GM20431 (cell line): ENCODE results near the gene OR2T27.
"Not testable (repeated sequence)": the region's sequence is repeated elsewhere in the genome, so short reads cannot be mapped to it uniquely, and the experiment has no call there.

Experiments
- in situ Hi-C: fragments of 300-500 bp; cut with MseI, MboI; formaldehyde crosslinking; loops from one replicate; pipeline ENCODE4 v1.15.0; 2020; ENCODE audit warnings: low sequenced_read_pairs; ENCODE audit not compliant: unreplicated experiment

Gene OR2T27, protein sequence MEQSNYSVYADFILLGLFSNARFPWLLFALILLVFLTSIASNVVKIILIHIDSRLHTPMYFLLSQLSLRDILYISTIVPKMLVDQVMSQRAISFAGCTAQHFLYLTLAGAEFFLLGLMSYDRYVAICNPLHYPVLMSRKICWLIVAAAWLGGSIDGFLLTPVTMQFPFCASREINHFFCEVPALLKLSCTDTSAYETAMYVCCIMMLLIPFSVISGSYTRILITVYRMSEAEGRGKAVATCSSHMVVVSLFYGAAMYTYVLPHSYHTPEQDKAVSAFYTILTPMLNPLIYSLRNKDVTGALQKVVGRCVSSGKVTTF

DNA sequence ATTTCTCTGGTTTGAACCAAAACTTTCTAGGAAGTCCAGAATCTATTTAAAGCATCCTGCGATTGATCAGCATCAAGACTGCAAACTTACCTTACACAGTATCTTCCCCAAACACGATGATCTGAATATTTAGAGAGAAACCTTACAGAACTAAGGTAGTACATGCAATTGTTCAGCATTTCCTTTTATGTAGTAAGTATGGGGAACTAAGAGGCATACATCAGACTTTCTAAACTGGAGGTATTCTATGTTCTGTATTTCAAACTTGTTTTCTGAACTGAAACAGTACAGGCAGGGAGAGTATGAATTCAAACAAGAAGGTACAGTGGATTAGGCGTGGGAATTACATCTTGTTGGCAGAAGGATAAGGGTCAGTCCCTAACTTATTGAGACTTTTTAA lies at the start of gene OR2T27:
OR2T27 (minus strand) TSS at position 175 of the 400 bp plus-strand sequence. CDS start 4,644 bp downstream, outside the sequence.
- in situ Hi-C loops: not testable (repeated sequence)

DNA sequence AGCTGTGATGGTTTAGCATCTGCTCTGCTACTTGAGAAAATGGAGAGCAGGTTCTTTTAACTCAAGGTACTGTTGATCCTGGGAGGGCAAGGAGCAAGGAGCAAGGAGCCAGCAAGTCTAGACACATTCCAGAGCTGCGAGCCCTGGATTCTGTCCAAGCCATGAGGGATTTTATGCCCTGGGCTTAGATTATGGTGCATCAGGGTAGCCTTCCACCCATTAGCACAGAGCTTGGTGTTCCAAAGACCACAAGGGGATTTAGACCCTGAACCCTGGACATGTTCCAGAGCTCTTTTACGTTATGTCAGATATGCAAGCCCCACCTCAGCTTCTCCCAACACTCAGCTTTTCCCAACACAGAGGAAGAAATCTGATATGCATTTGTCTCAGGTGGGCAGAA lies 49.3 kb upstream of the OR2T27 start:
- in situ Hi-C loops: no loop called here

DNA sequence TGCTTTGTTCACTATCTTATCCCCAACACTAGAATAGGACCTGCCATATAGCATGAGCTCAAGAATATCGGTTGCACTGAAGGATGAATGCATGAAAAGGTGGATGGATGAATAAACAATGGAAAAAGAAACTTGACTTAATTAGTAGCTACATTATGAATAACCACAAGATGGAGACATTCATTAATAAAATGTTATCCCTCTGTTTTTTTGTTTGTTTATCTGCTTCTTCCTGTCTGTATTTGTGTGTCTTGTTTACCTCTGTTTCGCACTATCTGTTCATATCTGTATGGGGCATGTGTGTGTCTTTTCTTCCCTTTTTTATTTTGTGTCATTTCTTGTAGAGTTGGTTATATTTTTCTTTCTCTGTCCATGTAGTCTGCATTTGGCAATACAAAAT lies 48.3 kb upstream of the OR2T27 start:
- in situ Hi-C loops: no loop called here

DNA sequence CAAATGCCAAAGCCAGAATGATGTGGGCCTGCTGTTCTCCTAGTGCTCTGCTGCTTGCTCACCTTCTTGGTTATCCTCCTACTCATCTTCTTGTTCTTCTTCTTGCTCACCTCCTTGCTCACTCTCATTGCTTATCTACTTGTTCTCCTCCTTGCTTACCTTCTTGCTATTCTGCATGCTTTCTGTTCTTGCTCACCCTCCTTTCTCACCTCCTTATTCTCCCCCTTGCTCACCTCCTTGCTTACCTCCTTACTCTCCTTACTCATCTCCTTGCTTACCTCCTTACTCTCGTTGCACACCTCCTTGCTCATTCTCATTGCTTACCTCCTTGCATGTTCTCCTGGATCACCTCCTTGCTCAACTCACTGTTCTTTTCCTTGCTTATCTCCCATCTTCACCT lies 47.4 kb upstream of the OR2T27 start, which contains the start of gene OR14I1:
OR14I1 (minus strand) TSS at position 53 of the 400 bp plus-strand sequence.
- in situ Hi-C loops: no loop called here

DNA sequence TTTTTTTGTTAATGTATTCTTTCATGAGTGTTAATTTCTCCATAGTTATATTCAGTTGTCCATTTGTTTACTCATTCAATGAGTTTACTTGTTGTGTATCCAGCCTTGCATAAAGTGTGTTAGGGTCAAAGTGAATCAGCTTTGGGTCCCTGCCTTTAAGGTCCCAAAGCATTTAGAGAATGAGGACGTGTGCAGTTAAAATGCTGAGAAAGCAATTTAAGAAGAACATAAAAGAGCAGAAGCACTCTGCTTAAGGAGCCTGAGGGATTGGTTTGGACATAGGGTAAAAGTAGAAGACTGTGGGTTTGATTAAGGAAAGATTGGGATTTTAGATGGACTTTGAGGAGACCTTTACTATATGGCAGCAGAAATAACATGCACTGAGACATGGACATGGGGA lies 43.8 kb upstream of the OR2T27 start:
- in situ Hi-C loops: no loop called here

DNA sequence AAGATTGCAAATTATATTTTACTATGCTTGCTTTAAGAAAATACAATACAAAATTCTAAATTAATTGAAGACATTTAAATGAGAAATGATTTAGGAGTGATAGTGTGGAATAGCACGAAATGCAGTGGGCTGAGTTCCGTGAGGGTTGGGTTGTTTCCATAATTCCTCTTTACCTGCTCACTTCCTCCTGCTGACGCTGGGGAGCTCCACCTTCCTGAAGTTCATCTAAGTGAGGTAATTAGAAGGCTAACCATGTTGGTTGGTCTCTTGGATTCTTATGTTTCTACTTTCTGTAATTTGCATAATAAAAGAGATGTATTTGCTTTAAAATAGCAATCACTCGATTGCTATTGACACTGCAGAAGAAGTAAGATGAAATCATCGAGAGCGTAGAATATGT lies 42.6 kb upstream of the OR2T27 start:
- in situ Hi-C loops: no loop called here

DNA sequence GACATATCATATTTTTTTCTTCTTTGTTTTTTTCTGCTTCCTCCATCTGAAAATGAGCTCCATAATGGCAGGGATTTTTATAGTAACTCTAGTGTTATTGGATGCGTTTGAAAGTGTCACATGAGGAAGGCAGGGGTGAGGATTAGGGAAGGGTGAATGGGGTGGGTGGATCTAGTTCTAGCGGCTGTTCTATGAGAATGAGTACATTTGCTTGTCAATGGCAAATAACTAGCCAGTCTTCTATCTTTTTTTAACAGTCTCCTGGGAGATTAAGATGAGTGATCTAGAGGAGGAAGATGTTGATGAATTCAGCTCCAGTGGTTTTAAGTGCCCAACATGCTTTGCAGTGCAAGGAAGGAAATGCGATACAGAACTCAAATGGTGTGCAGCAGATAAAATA lies 41.4 kb upstream of the OR2T27 start:
- in situ Hi-C loops: no loop called here

DNA sequence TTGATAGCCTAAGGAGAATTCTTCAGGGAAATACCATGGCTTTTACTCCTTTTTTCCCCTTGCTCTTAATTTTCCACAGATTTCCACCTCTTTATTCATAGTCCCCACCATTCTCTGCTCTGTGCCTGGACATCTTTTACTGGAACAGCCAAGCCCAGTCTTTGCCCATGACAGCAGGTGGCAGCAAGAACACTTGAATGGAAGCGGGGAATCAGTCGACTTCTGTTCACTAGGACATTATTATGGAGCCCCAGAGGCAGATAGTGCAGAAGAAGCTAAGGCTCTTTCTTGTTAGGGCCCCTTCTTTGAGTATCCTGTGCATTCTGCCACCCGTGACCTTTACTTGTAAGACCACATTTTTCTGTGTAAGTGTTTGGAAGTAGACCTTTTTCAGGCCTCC lies 40.9 kb upstream of the OR2T27 start:
- in situ Hi-C loops: no loop called here

DNA sequence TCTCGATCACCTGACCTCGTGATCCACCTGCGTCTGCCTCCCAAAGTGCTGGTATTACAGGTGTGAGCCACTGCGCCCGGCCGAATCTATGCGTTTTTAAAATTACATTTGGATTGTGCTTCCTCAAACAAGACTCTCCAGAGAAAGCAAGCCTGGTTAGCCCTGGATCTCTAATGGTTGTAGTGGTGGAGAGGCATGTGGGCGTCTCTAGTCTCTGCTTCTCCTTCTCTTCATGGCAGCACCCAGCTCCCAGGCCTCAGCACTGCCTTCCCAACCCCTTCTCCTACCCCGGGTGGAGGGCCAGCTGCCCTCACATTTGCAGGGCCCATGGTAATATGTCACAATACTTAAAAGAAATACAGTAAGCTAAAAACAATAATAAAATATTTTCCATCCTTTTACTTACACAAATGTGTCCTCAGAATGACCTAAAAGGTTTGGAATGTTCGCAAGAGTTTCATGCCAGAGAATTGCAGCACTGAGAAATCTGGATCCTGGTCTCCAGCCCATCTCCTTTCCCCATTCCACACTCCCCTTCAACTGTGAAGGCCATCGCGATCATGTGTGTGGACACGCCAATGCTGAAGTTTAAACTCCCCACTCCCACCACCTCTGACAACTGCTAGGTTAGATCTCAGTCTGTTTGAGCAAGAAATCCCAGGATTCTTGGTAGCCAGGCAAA lies 40.3 kb upstream of the OR2T27 start:
- in situ Hi-C loops: no loop called here

DNA sequence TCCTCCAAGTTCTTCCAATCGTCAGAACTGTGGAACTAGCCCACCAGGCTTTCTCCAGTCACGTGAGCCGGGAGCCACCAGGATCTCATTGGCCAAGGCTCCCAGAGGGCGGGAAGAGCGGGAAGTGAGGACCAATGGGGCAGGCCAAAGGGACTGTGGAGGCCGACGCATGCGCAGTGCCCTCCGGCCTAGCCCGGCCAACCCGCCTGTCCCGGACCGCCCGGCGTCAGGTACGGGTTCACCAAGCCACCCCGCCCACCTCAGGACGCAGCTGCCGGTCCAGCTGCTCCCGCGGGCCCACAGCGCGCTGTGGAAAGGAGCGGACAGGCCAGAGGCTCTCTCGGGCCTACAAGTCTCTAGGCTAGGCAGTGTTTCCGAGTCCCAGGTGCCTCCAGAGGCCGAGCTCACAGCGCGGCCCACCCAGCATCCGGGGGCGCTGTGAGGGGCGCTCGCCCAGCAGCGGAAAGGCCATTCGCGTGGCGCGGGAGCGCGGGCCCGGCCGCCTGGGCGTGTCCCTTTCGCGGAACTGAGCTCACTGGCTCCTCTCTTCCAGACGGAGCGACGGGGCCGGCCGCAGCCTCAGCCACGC lies 36.3 kb upstream of the OR2T27 start:
- in situ Hi-C loops: no loop called here

DNA sequence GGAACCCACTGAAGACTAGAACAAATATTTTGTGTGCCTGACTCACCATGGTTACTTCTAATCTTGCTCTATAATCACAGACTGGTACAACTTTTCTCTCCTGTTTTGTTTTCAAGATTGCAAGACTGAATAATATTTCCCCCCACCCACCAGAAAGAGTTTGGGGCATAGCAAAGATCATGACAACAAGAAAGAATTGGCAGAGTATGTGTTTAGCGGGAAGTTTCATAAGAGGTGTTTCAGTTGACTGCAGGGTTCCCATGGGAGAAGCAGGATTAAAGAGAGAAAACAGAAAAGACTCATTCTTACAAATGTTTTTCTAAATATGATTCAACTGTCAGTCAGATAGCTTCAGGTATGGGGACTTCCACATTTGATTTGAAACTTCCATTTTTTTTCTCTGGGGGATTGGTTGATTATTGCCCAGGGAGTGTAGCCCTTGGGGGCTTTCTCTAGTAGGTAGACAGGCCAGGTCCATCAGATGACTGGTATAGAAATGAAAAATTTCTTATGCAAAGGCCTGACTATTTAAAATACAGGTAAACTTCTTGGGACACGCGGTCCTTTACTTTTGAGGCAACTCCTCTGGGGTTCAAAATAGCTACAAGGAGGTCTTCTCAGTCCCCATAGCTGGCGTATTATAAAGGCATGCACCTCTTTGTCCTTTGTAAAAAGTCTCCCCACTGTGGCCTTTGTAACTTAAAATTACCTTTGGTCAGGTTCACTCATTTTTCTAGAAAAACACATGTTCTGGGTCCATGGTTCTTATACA lies 33.4 kb upstream of the OR2T27 start:
- in situ Hi-C loops: no loop called here

DNA sequence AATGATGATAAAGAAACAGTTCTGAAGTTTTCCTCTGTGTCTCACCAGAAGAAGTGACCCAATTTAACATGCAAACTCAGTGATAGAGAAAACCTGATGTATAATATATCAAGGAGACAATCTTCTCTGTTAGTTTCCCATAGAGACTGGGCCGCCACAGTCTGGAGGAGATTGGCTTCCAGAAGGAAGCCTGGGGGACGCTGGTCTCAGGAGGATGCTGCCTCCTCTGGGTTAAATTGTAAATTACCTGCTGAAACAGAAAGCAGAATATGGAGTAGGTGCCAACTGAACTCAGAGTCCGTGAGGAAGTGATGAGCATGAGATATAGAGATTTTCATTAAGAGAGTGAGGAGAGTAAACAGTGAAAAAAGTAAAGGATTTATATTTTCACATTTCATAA lies 31.5 kb upstream of the OR2T27 start:
- in situ Hi-C loops: no loop called here

DNA sequence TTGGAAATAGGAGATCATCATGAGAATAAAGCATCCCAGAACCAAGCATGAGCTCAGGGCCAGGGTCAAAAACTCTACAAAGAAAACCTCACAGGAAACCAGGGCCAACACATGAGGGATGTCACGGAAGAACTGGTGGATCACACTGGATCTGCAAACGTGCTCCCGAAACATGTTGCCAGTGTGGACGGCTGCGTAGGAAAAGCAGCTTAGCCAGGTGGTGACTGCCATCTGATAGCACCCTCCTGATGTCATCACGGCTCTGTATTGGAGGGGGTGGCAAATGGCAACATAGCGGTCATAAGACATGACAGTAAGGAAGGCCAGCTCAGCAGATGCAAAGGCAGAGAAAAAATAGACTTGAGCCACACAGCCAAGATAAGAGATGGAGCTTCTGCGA lies 26.3 kb upstream of the OR2T27 start:
- in situ Hi-C loops: no loop called here

DNA sequence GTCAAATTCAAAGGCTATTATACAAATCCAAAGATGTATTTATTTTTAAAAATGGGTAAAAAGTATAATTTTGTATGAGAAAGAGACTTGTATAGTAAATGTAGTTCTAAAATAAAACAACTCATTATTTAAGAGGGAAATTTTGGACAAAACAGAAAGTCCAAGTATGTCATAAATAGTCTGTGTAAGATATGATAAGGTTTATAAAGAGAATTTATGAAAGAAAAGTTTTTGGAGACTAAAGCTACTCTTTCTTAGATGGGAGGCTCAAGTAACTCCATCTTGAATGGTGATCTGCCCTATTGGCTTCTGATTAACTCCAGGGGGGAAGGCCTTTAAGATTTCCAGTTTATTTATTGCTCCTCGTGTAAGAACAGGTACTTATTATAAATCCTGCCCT lies 14.7 kb upstream of the OR2T27 start:
- in situ Hi-C loops: no loop called here

DNA sequence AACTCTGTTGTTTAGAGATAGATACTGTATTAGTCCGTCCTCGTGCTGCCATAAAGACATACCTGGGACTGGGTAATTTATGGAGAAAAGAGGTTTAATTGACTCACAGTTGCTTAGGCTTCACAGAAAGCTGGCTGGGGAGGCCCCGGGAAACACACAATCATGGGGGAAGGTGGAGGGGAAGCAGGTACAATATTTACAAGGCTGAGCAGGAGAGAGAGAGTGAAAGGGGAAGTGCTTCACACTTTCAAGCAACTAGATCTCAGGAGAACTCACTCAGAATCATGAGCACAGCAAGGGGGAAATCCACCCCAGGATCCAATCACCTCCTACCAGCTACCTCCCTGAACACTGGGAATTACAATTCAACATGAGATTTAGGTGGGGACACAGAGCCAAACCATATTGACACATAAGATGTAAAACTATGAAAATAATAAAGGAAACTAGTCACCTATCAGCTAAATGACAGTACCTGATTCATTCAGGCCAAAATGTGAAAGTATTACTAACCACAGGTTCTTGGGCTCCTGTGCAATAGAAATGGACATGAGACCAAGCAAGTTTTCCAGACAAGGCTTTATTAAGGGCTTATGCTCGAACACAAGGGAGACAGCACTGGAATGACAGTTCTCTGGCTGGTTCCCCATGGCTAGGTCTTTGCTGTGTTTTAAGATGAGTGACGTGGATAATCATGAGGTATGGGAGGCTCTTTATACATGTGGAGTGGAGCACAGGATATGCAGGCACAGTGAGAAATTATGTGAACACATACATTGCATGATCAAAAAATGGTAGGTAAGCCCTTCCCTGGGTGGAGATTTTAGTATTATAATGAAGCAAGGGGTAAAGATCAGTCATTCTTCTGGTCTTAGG lies 8.4 kb upstream of the OR2T27 start:
- in situ Hi-C loops: not testable (repeated sequence)

DNA sequence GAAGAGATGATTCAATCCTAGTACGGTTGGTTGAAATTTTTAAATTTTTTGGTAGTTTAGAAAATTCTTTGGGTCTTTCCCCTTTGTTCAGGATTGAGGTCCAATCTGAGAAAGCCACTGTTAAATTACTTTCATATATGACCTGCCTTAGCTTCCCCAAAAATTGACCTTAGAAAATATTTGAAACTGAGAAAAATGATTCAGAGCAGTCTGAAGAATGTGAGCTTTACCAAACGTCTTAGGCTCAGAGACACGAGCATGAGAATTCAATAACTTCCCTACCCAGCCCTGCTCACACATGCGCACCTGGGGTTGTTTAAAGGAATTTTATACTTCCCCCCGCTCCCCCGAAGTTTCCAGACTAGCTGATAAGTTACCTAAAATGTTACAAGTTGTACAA lies 1.5 kb upstream of the OR2T27 start:
- in situ Hi-C loops: not testable (repeated sequence)

DNA sequence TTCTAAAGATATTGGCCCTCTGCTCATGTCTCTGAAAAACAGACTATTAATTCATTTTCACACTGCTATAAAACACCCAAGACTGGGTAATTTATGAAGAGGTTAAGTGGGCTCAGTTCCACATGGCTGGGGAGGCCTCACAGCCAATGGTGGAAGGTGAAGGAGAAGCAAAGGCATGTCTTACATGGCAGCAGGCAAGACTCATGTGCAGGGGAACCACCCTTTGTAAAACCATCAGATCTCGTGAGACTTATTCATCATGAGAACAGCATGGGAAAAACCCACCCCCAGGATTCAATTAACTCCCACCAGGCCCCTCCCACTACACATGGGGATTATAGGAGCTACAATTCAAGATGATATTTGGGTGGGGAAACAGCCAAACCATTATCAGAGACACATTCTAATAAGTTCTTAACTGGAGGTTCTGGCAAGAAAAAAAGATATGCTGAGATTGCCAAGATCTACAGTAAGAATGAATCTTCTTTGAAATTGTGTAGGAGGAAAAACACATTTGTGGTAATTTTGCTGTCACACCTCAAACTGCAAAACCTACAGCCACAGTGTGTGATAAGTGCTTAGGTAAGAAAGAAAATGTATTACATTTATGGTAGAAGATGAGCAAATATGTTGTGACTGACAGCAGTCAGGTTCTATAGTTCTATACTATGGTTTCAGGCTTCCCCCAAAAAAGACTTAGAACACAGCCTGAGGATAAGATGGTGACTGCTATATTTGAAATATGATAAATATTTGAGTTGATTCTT lies 6.4 kb downstream of the OR2T27 start:
- in situ Hi-C loops: not testable (repeated sequence)

DNA sequence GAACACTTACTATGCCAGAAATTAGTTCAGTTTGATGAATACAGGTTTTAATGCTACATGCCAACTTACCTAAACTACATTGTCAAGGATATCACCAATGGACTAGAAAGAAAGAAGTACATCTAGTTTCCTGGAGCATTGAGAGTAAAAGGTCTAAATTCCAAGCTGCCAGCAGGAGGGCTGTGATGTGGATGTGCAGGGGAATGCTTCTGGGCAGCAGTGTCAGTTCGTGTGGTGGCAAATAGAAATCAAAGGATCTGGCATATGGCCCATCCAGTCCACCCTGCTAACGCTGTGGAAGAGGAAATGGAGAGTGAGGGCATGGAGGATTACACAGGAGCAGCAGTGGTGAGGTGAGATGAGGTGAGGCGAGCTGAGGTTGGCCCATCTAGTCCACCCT lies 10.2 kb downstream of the OR2T27 start, which contains the start of gene OR2T35:
OR2T35 (minus strand) TSS at position 101 of the 400 bp plus-strand sequence. CDS start 6,020 bp downstream, outside the sequence.
- in situ Hi-C loops: not testable (repeated sequence)
